NCI-H82 treated with DMSO at 0.1 percent for 48 hours (cell line): ENCODE measurements around the gene ANKRD65.
"Not testable (repeated sequence)": the region's sequence is repeated elsewhere in the genome, so short reads cannot be mapped to it uniquely, and the experiment has no call there.

Experiments used
- DNase-seq: peaks from one replicate; lab custom pipeline; 2025; ENCODE audit not compliant: unreplicated experiment; lab: John Stamatoyannopoulos, UW

The ANKRD65 gene

GRCh38 chr1:1418464-1419362 is 2.4 kb downstream of the ANKRD65 start:
- DNase-seq, result no peak

GRCh38 chr1:1417825-1418463 is 3.1 kb downstream of the ANKRD65 start:
- DNase-seq, result not testable (repeated sequence)

- DNase-seq, result not testable (repeated sequence)
These were observed 3.7 kb downstream of the ANKRD65 start for GRCh38 chr1:1417396-1417795.

DNA sequence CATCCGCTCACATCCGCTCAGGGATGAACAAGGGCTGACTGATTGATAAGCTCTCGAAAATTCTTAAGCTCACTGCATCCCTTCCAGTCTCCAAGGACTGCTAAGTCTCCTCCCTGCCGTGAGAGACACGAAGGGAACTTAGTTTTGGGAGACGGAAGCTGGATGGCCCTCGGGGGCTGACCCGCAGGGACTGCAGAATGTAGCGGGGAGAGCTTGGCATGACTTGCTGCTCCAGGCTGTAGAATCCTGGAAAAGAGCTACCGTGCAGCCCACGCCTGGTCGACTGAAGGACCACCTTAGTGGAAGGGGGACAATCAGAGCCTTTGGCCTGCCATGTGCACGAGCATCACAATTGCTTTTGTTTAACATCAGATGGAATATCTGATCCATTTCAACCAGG is 5.3 kb downstream of the ANKRD65 start:
- no peak for DNase-seq

DNA sequence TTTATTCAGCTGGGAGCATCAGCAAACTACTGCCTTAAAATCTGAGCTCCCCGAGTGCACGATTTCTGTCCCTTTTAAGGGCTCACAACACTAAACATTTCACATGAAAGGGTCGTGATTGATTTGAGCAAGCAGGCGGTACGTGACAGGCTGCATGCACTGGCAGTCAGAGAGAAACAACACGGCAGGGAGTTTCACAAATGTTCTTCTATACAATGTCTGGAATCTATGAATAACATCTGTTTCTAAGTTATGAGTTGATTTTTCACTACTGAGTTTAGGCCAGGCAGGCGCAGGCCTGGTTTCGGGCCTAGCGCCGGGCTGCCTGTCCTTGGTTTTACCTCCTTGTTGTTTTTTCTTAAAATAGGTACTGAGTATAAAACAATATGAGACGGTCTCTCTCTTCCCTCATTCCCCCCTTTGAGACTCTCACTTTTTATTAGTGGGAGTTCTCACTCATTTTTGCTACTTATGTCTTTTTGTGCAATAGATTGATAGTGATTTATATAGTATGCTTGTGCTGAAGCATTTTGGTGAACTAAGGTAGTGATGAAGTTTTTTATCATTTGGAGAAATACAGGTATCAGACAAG is 8.7 kb downstream of the ANKRD65 start:
- DNase-seq, result not testable (repeated sequence)

GRCh38 chr1:1411626-1412025 is 9.4 kb downstream of the ANKRD65 start:
- DNase-seq, result no peak

DNA sequence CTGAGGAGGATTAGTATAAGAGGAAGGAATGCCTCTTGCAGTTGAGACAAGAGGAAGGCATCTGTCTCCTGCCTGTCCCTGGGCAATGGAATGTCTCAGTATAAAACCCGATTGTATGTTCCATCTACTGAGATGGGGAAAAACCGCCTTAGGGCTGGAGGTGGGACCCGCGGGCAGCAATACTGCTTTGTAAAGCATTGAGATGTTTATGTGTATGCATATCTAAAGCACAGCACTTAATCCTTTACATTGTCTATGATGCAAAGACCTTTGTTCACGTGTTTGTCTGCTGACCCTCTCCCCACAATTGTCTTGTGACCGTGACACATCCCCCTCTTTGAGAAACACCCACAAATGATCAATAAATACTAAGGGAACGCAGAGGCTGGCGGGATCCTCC is 10.8 kb downstream of the ANKRD65 start:
- DNase-seq, result not testable (repeated sequence)

GRCh38 chr1:1407636-1408318 is 13.3 kb downstream of the ANKRD65 start:
- no peak for DNase-seq

- peak; percentile 85 for DNase-seq
These were observed 14.0 kb downstream of the ANKRD65 start, which contains the start of gene MRPL20 for GRCh38 chr1:1406821-1407635. TSS of gene MRPL20 (minus strand) at chr1:1407293. CDS start at chr1:1407217, 76 bp downstream.

DNA sequence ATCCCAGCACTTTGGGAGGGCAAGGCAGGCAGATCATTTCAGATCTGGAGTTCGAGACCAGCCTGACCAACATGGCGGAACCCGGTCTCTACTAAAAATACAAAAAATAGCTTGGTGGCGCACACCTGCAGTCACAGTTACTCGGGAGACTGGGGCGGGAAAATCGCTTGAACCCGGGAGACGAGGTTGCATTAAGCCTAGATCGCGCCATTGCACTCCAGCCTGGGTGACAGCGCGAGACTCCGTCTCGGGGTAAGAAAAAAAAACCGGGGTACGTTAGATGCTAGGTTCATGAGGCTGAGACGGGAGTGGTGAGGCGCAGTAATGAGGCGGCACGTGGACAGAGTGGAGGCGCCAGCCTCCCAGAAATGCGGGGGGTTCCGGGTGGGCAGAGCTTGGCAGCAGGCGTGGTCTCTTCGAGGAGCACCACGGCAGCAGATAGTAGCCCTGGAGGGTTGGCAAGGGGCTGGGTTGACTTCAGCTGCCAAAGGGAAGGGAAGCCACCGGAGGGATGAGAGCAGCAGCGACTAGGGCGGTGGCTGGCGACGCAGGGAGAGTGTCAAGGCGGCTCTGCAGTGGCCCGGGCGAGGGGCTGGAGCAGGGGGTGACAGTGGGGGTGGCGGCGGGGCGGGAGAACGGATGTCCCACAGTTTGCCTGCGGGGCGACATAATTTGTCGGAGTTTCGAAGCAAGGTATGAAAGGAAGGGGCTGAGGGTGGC is 14.8 kb downstream of the ANKRD65 start:
- DNase-seq, result no peak

GRCh38 chr1:1403653-1404052 is 17.4 kb downstream of the ANKRD65 start:
- no peak for DNase-seq

GRCh38 chr1:1402901-1403392 is 18.1 kb downstream of the ANKRD65 start:
- DNase-seq, result not testable (repeated sequence)

- DNase-seq, result peak; percentile 53
These were observed 18.8 kb downstream of the ANKRD65 start for GRCh38 chr1:1402072-1402900.

- DNase-seq, result no peak
These were observed 19.5 kb downstream of the ANKRD65 start for GRCh38 chr1:1401457-1402010.

GRCh38 chr1:1400576-1401456 is 20.3 kb downstream of the ANKRD65 start:
- DNase-seq, result no peak

DNA sequence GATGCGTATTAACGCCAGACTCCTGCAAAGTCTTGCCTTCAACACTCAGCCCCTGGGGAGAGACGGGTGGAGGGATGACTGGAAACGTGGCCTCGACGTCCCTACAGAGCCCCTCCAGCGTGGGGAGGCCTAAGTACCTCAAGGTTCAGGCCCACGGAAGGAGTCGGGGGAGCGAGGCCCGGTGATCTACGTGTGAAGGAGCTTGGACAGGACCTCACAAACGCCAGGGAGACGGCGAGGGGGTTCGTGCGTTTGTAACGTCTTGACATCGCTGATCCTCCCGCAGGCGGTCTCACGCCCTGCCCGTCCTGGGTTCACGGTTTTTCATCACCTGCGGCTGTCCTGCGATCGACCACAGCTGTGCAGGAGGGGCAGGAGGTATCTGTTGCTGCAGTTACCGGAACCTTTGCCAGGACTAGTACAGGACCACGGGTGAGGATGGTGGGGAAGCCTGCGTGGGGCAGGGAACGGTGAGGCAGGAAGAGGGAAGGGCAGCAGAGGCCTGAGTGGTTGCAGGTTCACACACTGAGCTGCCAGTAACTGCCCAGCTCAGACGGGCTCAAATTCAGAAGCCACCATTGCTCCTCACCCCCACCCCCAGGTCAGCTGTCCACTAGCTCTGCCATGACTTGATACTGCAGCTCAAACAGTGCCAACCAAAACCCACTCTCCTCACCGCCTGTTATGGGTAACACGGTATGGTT is 21.1 kb downstream of the ANKRD65 start:
- no peak for DNase-seq
